SK-N-SH (cell line): ENCODE results near the gene GATAD2A.

Experiments used
- CHD2 ChIP-seq: fragments of 150-350 bp; IDR thresholded peaks from 2 replicates; pipeline ENCODE4 v1.6.1; 2018; ENCODE audit warnings: low read length; ENCODE audit not compliant: partially characterized antibody
- CTCF ChIP-seq: fragments of 200-600 bp; sonication (generic); IDR thresholded peaks from 2 replicates; pipeline ENCODE4 v1.6.1; 2017; ENCODE audit warnings: antibody characterized with exemption, mild to moderate bottlenecking, moderate library complexity
- EP300 ChIP-seq, 2 experiments: IDR thresholded peaks; 2 replicates each; pipeline versions ENCODE4 v1.4.0 to v1.6.1; 2012; ENCODE audit warnings: borderline replicate concordance in 1 of 2, low read depth in 1 of 2, low read length in 1 of 2
- EZH2phosphoT487 ChIP-seq: fragments of 200-600 bp; sonication (generic); IDR thresholded peaks from 2 replicates; pipeline ENCODE4 v1.6.1; 2017; ENCODE audit warnings: low read depth, mixed run types, mild to moderate bottlenecking, antibody characterized with exemption, moderate library complexity, borderline replicate concordance
- GABPA ChIP-seq: IDR thresholded peaks from 2 replicates; pipeline ENCODE4 v1.4.0; 2012; ENCODE audit warnings: low read depth, mild to moderate bottlenecking
- POLR2AphosphoS5 ChIP-seq: IDR thresholded peaks from 2 replicates; pipeline ENCODE4 v1.6.1; 2012; ENCODE audit warnings: low read depth, low read length
- REST ChIP-seq: IDR thresholded peaks from 2 replicates; pipeline ENCODE4 v1.6.1; 2012; ENCODE audit warnings: mild to moderate bottlenecking, low read depth, low read length, moderate library complexity
- RFX5 ChIP-seq: IDR thresholded peaks from 2 replicates; pipeline ENCODE4 v1.6.1; 2012; ENCODE audit warnings: mild to moderate bottlenecking, improper control_type of control experiment, low read length
- RXRA ChIP-seq: IDR thresholded peaks from 2 replicates; pipeline ENCODE4 v1.4.0; 2012; ENCODE audit warnings: low read depth, mild to moderate bottlenecking, borderline replicate concordance
- SIN3A ChIP-seq: IDR thresholded peaks from 2 replicates; pipeline ENCODE4 v1.6.1; 2012; ENCODE audit warnings: low read depth, mild to moderate bottlenecking, low read length, moderate library complexity, borderline replicate concordance
- YY1 ChIP-seq: IDR thresholded peaks from 2 replicates; pipeline ENCODE4 v1.4.0; 2012; ENCODE audit warnings: low read depth, mild to moderate bottlenecking
- ZBTB33 ChIP-seq: IDR thresholded peaks from 2 replicates; pipeline ENCODE4 v1.4.0; 2012; ENCODE audit warnings: low read depth, borderline replicate concordance

GRCh38 chr19:19407633-19407930 is 2.1 kb downstream of the GATAD2A start:
- TF ChIP-seq EP300 (IDR thresholded peaks at IDR 0.05; ENCODE audit: borderline replicate concordance in 1 of 2, low read depth in 1 of 2, low read length in 1 of 2) (no peak), CTCF (no peak), REST (no peak), RFX5 (no peak), POLR2AphosphoS5 (no peak), ZBTB33 (no peak), EZH2phosphoT487 (no peak), YY1 (no peak), RXRA (no peak), CHD2 (no peak), SIN3A (no peak), GABPA (no peak)
